ENCODE data around the gene ZC3HAV1L. TPM values are rescaled to one million over a fixed set of nuclear protein-coding genes. Genes with fewer than 3 reads are reported as not detected.
A peak's percentile ranks its signal among the peaks of the same experiment; 100 is the strongest.

Gene ZC3HAV1L
- total RNA-seq, 1 donor from 2014 or later, result 5.8 TPM

- Mint-ChIP-seq H3K36me3 (ENCODE audit: unreplicated experiment) (no peaks in the 10 kb centered on the region), H3K9me3 (ENCODE audit: unreplicated experiment) (no peaks in the 10 kb centered on the region), H3K27ac (ENCODE audit: unreplicated experiment) (no peak overlapping the region), H3K27me3 (ENCODE audit: unreplicated experiment) (no peaks in the 10 kb centered on the region), H3K4me1 (ENCODE audit: low read depth, unreplicated experiment) (no peaks in the 10 kb centered on the region), H3K4me3 (ENCODE audit: unreplicated experiment) (no peak overlapping the region)
- DNase-seq, result no peak
- TF ChIP-seq, protein P1, sequence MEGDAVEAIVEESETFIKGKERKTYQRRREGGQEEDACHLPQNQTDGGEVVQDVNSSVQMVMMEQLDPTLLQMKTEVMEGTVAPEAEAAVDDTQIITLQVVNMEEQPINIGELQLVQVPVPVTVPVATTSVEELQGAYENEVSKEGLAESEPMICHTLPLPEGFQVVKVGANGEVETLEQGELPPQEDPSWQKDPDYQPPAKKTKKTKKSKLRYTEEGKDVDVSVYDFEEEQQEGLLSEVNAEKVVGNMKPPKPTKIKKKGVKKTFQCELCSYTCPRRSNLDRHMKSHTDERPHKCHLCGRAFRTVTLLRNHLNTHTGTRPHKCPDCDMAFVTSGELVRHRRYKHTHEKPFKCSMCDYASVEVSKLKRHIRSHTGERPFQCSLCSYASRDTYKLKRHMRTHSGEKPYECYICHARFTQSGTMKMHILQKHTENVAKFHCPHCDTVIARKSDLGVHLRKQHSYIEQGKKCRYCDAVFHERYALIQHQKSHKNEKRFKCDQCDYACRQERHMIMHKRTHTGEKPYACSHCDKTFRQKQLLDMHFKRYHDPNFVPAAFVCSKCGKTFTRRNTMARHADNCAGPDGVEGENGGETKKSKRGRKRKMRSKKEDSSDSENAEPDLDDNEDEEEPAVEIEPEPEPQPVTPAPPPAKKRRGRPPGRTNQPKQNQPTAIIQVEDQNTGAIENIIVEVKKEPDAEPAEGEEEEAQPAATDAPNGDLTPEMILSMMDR (IDR thresholded peaks at IDR 0.05; ENCODE audit: partially characterized antibody, unreplicated experiment), result no peak
Measured at GRCh38 chr7:139018910-139019309, 16.9 kb downstream of the ZC3HAV1L start.

- no peaks in the 10 kb centered on the region for H3K27me3 Mint-ChIP-seq (ENCODE audit: unreplicated experiment)
- H3K4me1 Mint-ChIP-seq (ENCODE audit: low read depth, unreplicated experiment), result no peaks in the 10 kb centered on the region
- DNase-seq, result peak; percentile 56
- no peaks in the 10 kb centered on the region for H3K9me3 Mint-ChIP-seq (ENCODE audit: unreplicated experiment)
- H3K4me3 Mint-ChIP-seq (ENCODE audit: unreplicated experiment), result no peak overlapping the region
- no peak overlapping the region for H3K27ac Mint-ChIP-seq (ENCODE audit: unreplicated experiment)
- no peaks in the 10 kb centered on the region for H3K36me3 Mint-ChIP-seq (ENCODE audit: unreplicated experiment)
- TF ChIP-seq, protein P1 (IDR thresholded peaks at IDR 0.05; ENCODE audit: partially characterized antibody, unreplicated experiment), result peak; percentile 54
Measured at GRCh38 chr7:139016931-139017511, 18.8 kb downstream of the ZC3HAV1L start.

DNA sequence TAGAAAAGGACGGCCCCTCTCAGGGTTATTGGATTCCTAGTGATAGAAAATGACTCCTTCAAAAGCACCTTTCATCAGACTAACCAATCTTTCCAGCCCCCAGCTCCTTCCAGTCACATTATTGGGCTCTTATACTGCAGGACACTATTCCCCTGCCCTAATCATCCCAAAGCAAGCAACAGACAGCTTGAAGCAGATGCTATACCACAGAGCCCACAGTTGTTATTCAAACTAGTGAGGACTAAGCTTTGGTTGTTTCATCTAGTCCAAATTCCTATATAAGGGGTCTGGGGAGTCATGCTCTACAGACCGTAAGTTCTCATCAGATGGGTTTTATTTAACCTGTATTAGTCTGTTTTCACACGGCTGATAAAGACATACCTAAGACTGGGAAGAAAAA, 24.5 kb downstream of the ZC3HAV1L start:
- Mint-ChIP-seq H3K9me3 (ENCODE audit: unreplicated experiment) (peaks cover 2% of the 10 kb centered on the region), H3K27me3 (ENCODE audit: unreplicated experiment) (peaks cover 2% of the 10 kb centered on the region), H3K4me3 (ENCODE audit: unreplicated experiment) (no peak overlapping the region), H3K4me1 (ENCODE audit: low read depth, unreplicated experiment) (no peaks in the 10 kb centered on the region), H3K36me3 (ENCODE audit: unreplicated experiment) (peaks cover 4% of the 10 kb centered on the region), H3K27ac (ENCODE audit: unreplicated experiment) (no peak overlapping the region)
- no peak for DNase-seq
- TF ChIP-seq, protein P1 (IDR thresholded peaks at IDR 0.05; ENCODE audit: partially characterized antibody, unreplicated experiment), result no peak

- no peak for DNase-seq
- H3K9me3 Mint-ChIP-seq (ENCODE audit: unreplicated experiment), result peaks cover 4% of the 10 kb centered on the region
- H3K27ac Mint-ChIP-seq (ENCODE audit: unreplicated experiment), result no peak overlapping the region
- H3K4me1 Mint-ChIP-seq (ENCODE audit: low read depth, unreplicated experiment), result no peaks in the 10 kb centered on the region
- H3K27me3 Mint-ChIP-seq (ENCODE audit: unreplicated experiment), result peaks cover under 1% of the 10 kb centered on the region
- no peak overlapping the region for H3K4me3 Mint-ChIP-seq (ENCODE audit: unreplicated experiment)
- peaks cover 6% of the 10 kb centered on the region for H3K36me3 Mint-ChIP-seq (ENCODE audit: unreplicated experiment)
- TF ChIP-seq, protein P1 (IDR thresholded peaks at IDR 0.05; ENCODE audit: partially characterized antibody, unreplicated experiment), result no peak
Measured at GRCh38 chr7:139004321-139005090, 31.3 kb downstream of the ZC3HAV1L start.

- peaks cover 6% of the 10 kb centered on the region for H3K36me3 Mint-ChIP-seq (ENCODE audit: unreplicated experiment)
- no peak for DNase-seq
- TF ChIP-seq, protein P1 (IDR thresholded peaks at IDR 0.05; ENCODE audit: partially characterized antibody, unreplicated experiment), result no peak
- H3K4me1 Mint-ChIP-seq (ENCODE audit: low read depth, unreplicated experiment), result no peaks in the 10 kb centered on the region
- H3K27ac Mint-ChIP-seq (ENCODE audit: unreplicated experiment), result no peak overlapping the region
- no peaks in the 10 kb centered on the region for H3K27me3 Mint-ChIP-seq (ENCODE audit: unreplicated experiment)
- peaks cover 2% of the 10 kb centered on the region for H3K9me3 Mint-ChIP-seq (ENCODE audit: unreplicated experiment)
- no peak overlapping the region for H3K4me3 Mint-ChIP-seq (ENCODE audit: unreplicated experiment)
Measured at GRCh38 chr7:138999414-138999813, 36.4 kb downstream of the ZC3HAV1L start.

All from glutamatergic neuron (in vitro differentiated cells).